ENCODE results near the gene LRRC3B. TPM values are rescaled to one million over a fixed set of nuclear protein-coding genes. Genes with fewer than 3 reads are reported as not detected.
A peak's percentile ranks its signal among the peaks of the same experiment; 100 is the strongest.

Gene LRRC3B
- total RNA-seq, 1 experiment from 2014 or later = not detected

DNA sequence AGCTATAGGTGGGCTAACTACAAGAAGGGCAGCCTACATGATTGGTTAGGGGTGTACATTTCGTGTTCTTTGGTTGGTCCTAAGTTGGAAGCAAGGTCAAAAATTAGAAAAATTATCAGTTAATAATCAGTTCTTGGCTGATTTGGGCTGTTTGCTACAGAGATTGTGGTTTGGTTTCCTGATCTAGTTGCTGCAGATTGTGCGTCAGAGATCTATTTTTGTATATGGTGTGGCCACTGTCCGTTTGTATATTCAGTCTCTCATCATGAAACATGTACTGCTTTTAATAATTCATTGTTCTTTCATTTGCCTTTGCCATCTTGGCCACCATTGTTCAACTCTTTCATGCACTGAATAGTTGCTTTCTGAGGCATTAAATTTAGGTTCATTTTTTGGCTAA is 80.9 kb downstream of the LRRC3B start:
- intact Hi-C loops (cut with micrococcal nuclease) = no loop called here
- Mint-ChIP-seq H3K27me3 (ENCODE audit: insufficient read depth, unreplicated experiment) (no peaks in the 10 kb centered on the region), H3K4me3 (ENCODE audit: unreplicated experiment) (no peak overlapping the region), H3K27ac (ENCODE audit: low read depth, unreplicated experiment) (no peak overlapping the region), H3K4me1 (ENCODE audit: insufficient read depth, unreplicated experiment) (no peaks in the 10 kb centered on the region), H3K9me3 (ENCODE audit: unreplicated experiment) (peaks cover 8% of the 10 kb centered on the region), H3K36me3 (ENCODE audit: insufficient read depth, unreplicated experiment) (no peaks in the 10 kb centered on the region)
- no TSS peak for BruUV-seq (replicated peaks)
- POLR2A ChIA-PET = no interaction called here
- DNase-seq (ENCODE audit: unreplicated experiment) = no peak
- TF ChIP-seq, protein P1, sequence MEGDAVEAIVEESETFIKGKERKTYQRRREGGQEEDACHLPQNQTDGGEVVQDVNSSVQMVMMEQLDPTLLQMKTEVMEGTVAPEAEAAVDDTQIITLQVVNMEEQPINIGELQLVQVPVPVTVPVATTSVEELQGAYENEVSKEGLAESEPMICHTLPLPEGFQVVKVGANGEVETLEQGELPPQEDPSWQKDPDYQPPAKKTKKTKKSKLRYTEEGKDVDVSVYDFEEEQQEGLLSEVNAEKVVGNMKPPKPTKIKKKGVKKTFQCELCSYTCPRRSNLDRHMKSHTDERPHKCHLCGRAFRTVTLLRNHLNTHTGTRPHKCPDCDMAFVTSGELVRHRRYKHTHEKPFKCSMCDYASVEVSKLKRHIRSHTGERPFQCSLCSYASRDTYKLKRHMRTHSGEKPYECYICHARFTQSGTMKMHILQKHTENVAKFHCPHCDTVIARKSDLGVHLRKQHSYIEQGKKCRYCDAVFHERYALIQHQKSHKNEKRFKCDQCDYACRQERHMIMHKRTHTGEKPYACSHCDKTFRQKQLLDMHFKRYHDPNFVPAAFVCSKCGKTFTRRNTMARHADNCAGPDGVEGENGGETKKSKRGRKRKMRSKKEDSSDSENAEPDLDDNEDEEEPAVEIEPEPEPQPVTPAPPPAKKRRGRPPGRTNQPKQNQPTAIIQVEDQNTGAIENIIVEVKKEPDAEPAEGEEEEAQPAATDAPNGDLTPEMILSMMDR (IDR thresholded peaks at IDR 0.05; ENCODE audit: unreplicated experiment) = no peak
- CTCF ChIA-PET = no interaction called here

DNA sequence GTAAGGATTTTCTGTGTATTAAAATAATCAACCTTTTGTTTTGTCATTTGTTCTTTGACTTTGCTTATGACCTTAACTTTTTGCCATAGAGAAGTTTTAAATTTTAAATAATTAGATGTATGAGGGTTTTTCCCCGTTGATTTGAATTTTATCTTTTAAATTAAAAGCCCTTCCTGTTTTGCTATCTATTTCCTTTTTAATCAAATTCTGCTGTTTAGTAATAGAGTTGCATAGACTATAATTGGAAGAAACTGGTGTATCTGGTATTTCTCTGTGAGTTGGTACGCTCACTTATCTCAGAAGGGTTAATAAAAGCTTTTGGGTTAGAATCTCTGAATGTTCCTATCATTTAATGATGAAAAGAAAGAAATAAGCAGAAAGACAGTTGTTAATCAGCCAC is 82.2 kb downstream of the LRRC3B start:
- Mint-ChIP-seq H3K27me3 (ENCODE audit: insufficient read depth, unreplicated experiment) (no peaks in the 10 kb centered on the region), H3K4me1 (ENCODE audit: insufficient read depth, unreplicated experiment) (no peaks in the 10 kb centered on the region), H3K4me3 (ENCODE audit: unreplicated experiment) (no peak overlapping the region), H3K9me3 (ENCODE audit: unreplicated experiment) (peaks cover 8% of the 10 kb centered on the region), H3K36me3 (ENCODE audit: insufficient read depth, unreplicated experiment) (no peaks in the 10 kb centered on the region), H3K27ac (ENCODE audit: low read depth, unreplicated experiment) (no peak overlapping the region)
- ChIA-PET CTCF (interaction anchor here (0.6 to 1.0 kb wide), 2 partner anchors 8 to 22 kb away, joined by 3 read pairs; no protein-coding TSS in a partner anchor), POLR2A (no interaction called here)
- intact Hi-C loops (cut with micrococcal nuclease) = no loop called here
- BruUV-seq (replicated peaks) = no TSS peak
- TF ChIP-seq, protein P1 (IDR thresholded peaks at IDR 0.05; ENCODE audit: unreplicated experiment) = no peak
- DNase-seq (ENCODE audit: unreplicated experiment) = no peak

DNA sequence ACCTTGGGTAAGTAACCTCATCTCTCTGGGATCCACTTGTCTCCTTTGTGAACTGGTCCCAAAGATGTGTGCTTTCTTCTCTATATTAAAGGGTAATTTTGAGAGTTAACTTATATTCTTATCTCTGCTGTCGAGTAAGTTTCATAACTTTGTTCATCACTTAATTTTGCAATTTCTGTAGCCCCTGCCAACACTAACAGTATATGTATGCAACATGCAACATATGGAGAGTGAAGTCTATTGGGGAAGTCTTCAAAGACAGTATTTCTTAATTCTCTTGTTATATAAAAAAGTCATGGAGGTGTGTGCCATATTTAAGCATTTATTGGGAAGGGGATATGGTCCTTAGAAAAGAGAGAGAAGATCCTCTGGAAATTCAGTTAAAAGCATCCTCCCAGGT is 85.9 kb downstream of the LRRC3B start:
- peaks cover 8% of the 10 kb centered on the region for H3K9me3 Mint-ChIP-seq (ENCODE audit: unreplicated experiment)
- H3K27me3 Mint-ChIP-seq (ENCODE audit: insufficient read depth, unreplicated experiment) = no peaks in the 10 kb centered on the region
- intact Hi-C loops (cut with micrococcal nuclease) = no loop called here
- BruUV-seq (replicated peaks) = no TSS peak
- POLR2A ChIA-PET = no interaction called here
- H3K4me3 Mint-ChIP-seq (ENCODE audit: unreplicated experiment) = no peak overlapping the region
- H3K4me1 Mint-ChIP-seq (ENCODE audit: insufficient read depth, unreplicated experiment) = no peaks in the 10 kb centered on the region
- TF ChIP-seq, protein P1 (IDR thresholded peaks at IDR 0.05; ENCODE audit: unreplicated experiment) = no peak
- H3K27ac Mint-ChIP-seq (ENCODE audit: low read depth, unreplicated experiment) = no peak overlapping the region
- no peaks in the 10 kb centered on the region for H3K36me3 Mint-ChIP-seq (ENCODE audit: insufficient read depth, unreplicated experiment)
- CTCF ChIA-PET = no interaction called here
- no peak for DNase-seq (ENCODE audit: unreplicated experiment)

DNA sequence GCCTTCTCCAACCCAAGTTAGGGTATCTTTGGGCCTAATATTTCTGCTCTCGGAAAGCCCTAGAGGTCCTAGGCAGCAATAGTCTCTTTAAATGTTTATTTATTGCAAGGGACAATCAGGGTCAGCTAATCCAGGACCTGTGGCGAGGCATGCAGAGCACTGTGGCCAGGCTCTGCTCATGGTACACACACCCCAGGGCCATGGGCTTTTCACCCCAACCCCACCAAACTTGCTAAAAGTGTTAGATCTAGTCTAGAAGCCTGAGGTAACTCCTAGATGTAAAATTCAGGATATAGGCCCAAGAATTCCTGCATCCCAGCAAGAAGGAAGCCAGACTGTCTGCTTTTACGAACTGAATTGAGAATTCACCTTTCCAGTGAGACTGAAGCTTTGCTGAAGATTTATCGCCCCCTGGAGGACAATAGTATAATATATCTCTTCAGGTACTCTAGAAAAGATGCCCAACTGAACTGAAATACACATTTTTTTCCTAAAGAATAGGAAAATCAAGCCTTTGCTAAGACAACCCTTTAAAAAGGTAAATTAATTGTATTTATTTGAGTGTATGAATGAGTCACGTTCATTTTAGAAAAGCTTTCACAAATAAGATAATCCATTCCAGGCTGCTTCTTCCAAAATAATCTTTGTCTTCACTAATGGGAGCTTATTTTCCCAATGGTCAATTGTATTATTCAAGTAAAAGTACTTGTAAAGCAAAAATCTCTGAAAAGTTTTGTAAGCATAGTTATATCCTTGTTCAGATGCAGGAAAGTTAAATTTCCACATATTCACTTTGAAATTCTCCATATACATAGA is 89.8 kb downstream of the LRRC3B start:
- peak; percentile 50 for DNase-seq (ENCODE audit: unreplicated experiment)
- CTCF ChIA-PET = interaction anchor here (0.6 to 2.2 kb wide), 39 partner anchors 8 to 1065 kb away, joined by 3 to 18 read pairs (median 4); no protein-coding TSS in a partner anchor
- intact Hi-C loops (cut with micrococcal nuclease) = loop anchor here (1.0 kb wide), 6 partner anchors 228 to 1064 kb away; no protein-coding TSS in a partner anchor

More for the DNA sequence above, 89.8 kb downstream of the LRRC3B start:
- H3K4me1 Mint-ChIP-seq (ENCODE audit: insufficient read depth, unreplicated experiment) = no peaks in the 10 kb centered on the region
- BruUV-seq (replicated peaks) = no TSS peak
- no peaks in the 10 kb centered on the region for H3K27me3 Mint-ChIP-seq (ENCODE audit: insufficient read depth, unreplicated experiment)
- H3K27ac Mint-ChIP-seq (ENCODE audit: low read depth, unreplicated experiment) = no peak overlapping the region
- POLR2A ChIA-PET = interaction anchor here (1.0 kb wide), 1 partner anchor 1064 kb away, joined by 3 read pairs; no protein-coding TSS in a partner anchor
- TF ChIP-seq, protein P1 (IDR thresholded peaks at IDR 0.05; ENCODE audit: unreplicated experiment) = peak; percentile 56
- H3K4me3 Mint-ChIP-seq (ENCODE audit: unreplicated experiment) = no peak overlapping the region
- H3K9me3 Mint-ChIP-seq (ENCODE audit: unreplicated experiment) = peaks cover 12% of the 10 kb centered on the region
- H3K36me3 Mint-ChIP-seq (ENCODE audit: insufficient read depth, unreplicated experiment) = no peaks in the 10 kb centered on the region

All from MCF 10A (cell line).